ENCODE results near the gene EDNRA. TPM values are rescaled to one million over a fixed set of nuclear protein-coding genes. Genes with fewer than 3 reads are reported as not detected.
"Not testable (repeated sequence)": the region's sequence is repeated elsewhere in the genome, so short reads cannot be mapped to it uniquely, and the experiment has no call there.

Gene EDNRA
- total RNA-seq (10 to 100 TPM in 8 of 9 donors, 1 to 10 TPM in 1; 6.8 to 39.0 (median 16.3) TPM), polyA plus RNA-seq (10 to 100 TPM in 1 of 2 donors, 1 to 10 TPM in 1; 3.8 to 12.0 TPM)
- long read RNA-seq, donor 1, full-length matches to known transcripts, result 11 of 13 reads
- long read RNA-seq, donor 1, partial matches to known transcripts, result 1 of 13 reads
- long read RNA-seq, donor 1, other reads (novel, unspliced or antisense), result 1 of 13 reads
- long read RNA-seq, donor 2, full-length matches to known transcripts, result 49 of 66 reads
- long read RNA-seq, donor 2, partial matches to known transcripts, result 16 of 66 reads
- long read RNA-seq, donor 2, other reads (novel, unspliced or antisense), result 1 of 66 reads
- long read RNA-seq, donor 3, full-length matches to known transcripts, result 8 of 11 reads
- long read RNA-seq, donor 3, partial matches to known transcripts, result 2 of 11 reads
- long read RNA-seq, donor 3, other reads (novel, unspliced or antisense), result 1 of 11 reads

DNA sequence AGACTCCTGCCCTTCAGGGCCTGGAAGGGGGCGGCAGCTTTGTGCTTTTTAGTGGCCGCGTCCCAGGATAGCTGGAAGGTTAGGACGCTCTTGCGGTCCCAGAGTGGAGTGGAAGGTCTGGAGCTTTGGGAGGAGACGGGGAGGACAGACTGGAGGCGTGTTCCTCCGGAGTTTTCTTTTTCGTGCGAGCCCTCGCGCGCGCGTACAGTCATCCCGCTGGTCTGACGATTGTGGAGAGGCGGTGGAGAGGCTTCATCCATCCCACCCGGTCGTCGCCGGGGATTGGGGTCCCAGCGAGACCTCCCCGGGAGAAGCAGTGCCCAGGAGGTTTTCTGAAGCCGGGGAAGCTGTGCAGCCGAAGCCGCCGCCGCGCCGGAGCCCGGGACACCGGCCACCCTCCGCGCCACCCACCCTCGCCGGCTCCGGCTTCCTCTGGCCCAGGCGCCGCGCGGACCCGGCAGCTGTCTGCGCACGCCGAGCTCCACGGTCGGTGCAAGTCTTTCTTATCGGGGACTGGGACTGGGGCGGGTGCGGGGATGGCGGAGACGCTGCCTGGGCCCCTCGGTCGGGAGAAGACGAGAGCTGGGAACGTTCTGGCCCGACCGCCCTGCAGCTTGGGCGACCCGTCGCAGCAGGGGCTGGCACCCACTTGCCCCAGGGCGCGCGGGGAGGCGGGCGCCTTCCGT is at the start of gene EDNRA:
Gene EDNRA (plus strand): TSS at position 207 of the 686 bp plus-strand sequence. CDS start 4,585 bp downstream, outside the sequence.
- peak within 1 kb of the TSS; percentile 71 to 93 (median 84) for H3K27ac ChIP-seq
- H3K9me3 ChIP-seq, result peaks cover 0 to 4% (median 0%) of the 10 kb centered on the region in 12 donors
- ATAC-seq, result peak; percentile 34 to 86 (median 76)
- H3K4me3 ChIP-seq, result peak within 1 kb of the TSS; percentile 49 to 82 (median 65)
- peak; percentile 48 to 68 (median 58) for DNase-seq
- peaks cover 0 to 5% (median 0%) of the 10 kb centered on the region in 9 donors for H3K36me3 ChIP-seq
- intact Hi-C loops (cut with DNase I), result loop anchor here in 3 of 10 donors (2.0 to 10.0 kb wide), 4 partner anchors 119 to 316 kb away; no protein-coding TSS in a partner anchor
- TF ChIP-seq POLR2A (IDR thresholded peaks at IDR 0.05), result no peak
- TF ChIP-seq, protein P1, sequence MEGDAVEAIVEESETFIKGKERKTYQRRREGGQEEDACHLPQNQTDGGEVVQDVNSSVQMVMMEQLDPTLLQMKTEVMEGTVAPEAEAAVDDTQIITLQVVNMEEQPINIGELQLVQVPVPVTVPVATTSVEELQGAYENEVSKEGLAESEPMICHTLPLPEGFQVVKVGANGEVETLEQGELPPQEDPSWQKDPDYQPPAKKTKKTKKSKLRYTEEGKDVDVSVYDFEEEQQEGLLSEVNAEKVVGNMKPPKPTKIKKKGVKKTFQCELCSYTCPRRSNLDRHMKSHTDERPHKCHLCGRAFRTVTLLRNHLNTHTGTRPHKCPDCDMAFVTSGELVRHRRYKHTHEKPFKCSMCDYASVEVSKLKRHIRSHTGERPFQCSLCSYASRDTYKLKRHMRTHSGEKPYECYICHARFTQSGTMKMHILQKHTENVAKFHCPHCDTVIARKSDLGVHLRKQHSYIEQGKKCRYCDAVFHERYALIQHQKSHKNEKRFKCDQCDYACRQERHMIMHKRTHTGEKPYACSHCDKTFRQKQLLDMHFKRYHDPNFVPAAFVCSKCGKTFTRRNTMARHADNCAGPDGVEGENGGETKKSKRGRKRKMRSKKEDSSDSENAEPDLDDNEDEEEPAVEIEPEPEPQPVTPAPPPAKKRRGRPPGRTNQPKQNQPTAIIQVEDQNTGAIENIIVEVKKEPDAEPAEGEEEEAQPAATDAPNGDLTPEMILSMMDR (IDR thresholded peaks at IDR 0.05), result no peak
- peaks cover 0 to 34% (median 6%) of the 10 kb centered on the region in 12 donors for H3K4me1 ChIP-seq
- WGBS, 4 donors, result 0 to 1% (median 1%) methylated on average over 46 to 68 of the region's 68 CpGs
- H3K27me3 ChIP-seq, result peaks cover 0 to 20% (median 0%) of the 10 kb centered on the region in 9 donors

DNA sequence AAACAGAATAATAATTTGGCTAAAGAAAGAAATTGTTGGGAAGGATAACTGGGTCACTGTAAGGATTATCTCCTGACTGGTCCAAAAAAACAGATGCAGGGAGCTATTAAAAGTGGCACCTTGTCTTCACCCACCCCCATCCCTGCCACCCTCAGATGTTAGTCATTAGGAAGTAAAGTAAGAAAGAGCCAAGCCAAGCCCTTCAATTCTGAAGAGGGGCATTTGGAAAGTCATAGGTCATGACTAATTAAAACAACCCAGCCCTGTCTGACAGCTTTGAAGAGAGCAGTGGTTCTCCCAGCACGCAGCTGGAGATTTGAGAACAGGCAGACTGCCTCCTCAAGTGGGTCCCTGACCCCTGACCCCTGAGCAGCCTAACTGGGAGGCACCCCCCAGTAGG is 46.5 kb upstream of the EDNRA start:
- ATAC-seq; H3K4me1 ChIP-seq; H3K27me3 ChIP-seq; H3K4me3 ChIP-seq; H3K27ac ChIP-seq; DNase-seq; intact Hi-C loops (cut with DNase I); H3K36me3 ChIP-seq: not testable (repeated sequence)
- 56 to 78% (median 63%) methylated on average over 1 of the region's 1 CpG for WGBS, 4 donors
- peaks cover 0 to 17% (median 9%) of the 10 kb centered on the region in 12 donors for H3K9me3 ChIP-seq

DNA sequence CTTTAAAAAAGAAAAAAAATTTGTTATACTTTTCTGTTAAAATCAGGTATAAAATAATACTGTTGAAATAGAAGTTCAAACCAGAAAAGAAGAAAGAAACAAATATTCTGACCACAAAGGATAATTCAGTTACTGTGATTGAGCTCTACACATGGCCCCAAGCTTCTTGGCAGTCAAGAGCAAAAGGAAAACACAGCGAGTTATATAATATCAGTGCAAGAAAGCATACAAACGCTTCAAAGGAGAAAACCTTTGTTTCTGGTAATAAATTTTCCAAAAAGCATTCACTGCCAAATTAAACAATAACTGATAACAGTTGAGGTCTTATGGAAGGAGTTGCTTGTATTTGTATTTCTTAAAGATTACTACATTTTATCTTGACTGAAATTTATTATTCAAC is 40.5 kb upstream of the EDNRA start:
- ATAC-seq (no peak), DNase-seq (no peak)
- no peak overlapping the region for H3K27ac ChIP-seq
- intact Hi-C loops (cut with DNase I), result no loop called here
- no peak overlapping the region for H3K4me3 ChIP-seq
- TF ChIP-seq POLR2A (IDR thresholded peaks at IDR 0.05), result no peak
- TF ChIP-seq, protein P1 (IDR thresholded peaks at IDR 0.05), result no peak
- H3K4me1 ChIP-seq, result no peaks in the 10 kb centered on the region
- no peaks in the 10 kb centered on the region for H3K9me3 ChIP-seq
- no peaks in the 10 kb centered on the region for H3K27me3 ChIP-seq
- 50 to 69% (median 62%) methylated on average over 2 of the region's 2 CpGs for WGBS, 4 donors
- no peaks in the 10 kb centered on the region for H3K36me3 ChIP-seq

DNA sequence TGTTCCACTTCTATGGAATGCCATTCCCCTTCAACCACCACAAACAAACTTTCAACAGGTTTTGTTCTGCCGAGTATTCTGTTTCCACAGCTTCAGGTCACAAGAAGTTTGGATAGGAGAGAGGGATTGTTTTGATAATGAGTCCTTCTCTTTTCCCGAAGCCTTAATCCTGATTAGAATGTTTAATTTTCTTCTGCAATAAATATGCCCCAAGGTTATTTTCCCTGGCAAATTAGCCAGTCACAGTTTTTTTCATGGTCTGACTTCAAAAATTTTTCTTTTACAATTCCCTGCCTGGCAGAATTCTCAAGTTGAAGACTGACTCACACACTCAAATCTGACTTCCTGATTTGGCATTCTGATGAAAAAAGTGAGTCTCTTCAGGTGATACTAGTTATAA is 33.1 kb upstream of the EDNRA start:
- Histone ChIP-seq H3K27me3 (no peaks in the 10 kb centered on the region), H3K36me3 (no peaks in the 10 kb centered on the region), H3K4me3 (no peak overlapping the region), H3K4me1 (no peaks in the 10 kb centered on the region), H3K27ac (no peak overlapping the region), H3K9me3 (no peaks in the 10 kb centered on the region)
- no peak for TF ChIP-seq POLR2A (IDR thresholded peaks at IDR 0.05)
- TF ChIP-seq, protein P1 (IDR thresholded peaks at IDR 0.05), result no peak
- DNase-seq (no peak), ATAC-seq (no peak)
- WGBS, 4 donors, result 58 to 68% (median 64%) methylated on average over 2 of the region's 2 CpGs
- intact Hi-C loops (cut with DNase I), result no loop called here

Data from heart left ventricle (tissue), 16 donors.